HCT116 (cell line): ENCODE measurements around the gene TTC29. TPM values are rescaled to one million over a fixed set of nuclear protein-coding genes. Genes with fewer than 3 reads are reported as not detected.

Experiments used
- ATAC-seq: fragments of 200-7000 bp; cut with Tn5 transposase; 2 replicates; pipeline ENCODE4 v1.9.1; 2020; ENCODE audit warnings: mild to moderate bottlenecking, moderate library complexity
- BruUV-seq: library from RNA; stranded (reverse); fragments of 400-500 nt; replicated peaks from 2 replicates; lab custom pipeline; 2021; lab: Mats Ljungman, UMichigan
- CTCF ChIA-PET: fragments of 300-600 bp; sonication (Branson Sonifier 250); formaldehyde crosslinking; loops from one replicate; lab custom pipeline; 2021; ENCODE audit warnings: antibody characterized with exemption; lab: Charles Lee
- POLR2A ChIA-PET: fragments of 300-600, 350-600 bp; sonication (Branson Sonifier 250); formaldehyde crosslinking; loops from one replicate; lab custom pipeline; 2021; ENCODE audit warnings: antibody characterized with exemption; lab: Charles Lee
- RAD21 ChIA-PET, 2 experiments: fragments of 300-600 bp; sonication (Branson Sonifier 250); formaldehyde crosslinking; loops; one replicate each; lab custom pipeline; 2023; ENCODE audit warnings: low total read pairs in 2 of 2; ENCODE audit not compliant: uncharacterized antibody in 2 of 2, unreplicated experiment in 2 of 2, low non-redundant PET in 1 of 2; lab: Charles Lee
- DNase-seq: peaks from one replicate; pipeline ENCODE4 v3.0.0-alpha.2; 2010; ENCODE audit warnings: low read depth, low spot score
- H2AFZ ChIP-seq: fragments of 200-600 bp; shearing (Covaris generic), sonication (generic); 2 replicates; pipeline ENCODE4 v1.6.1; 2017; ENCODE audit warnings: low read depth, mixed run types, mixed read lengths, antibody characterized with exemption, low read length; ENCODE audit not compliant: poor library complexity, severe bottlenecking
- H3K27ac ChIP-seq: 2 replicates; pipeline ENCODE4 v1.5.1; 2012; ENCODE audit warnings: low read depth, low read length
- H3K27me3 ChIP-seq: fragments of 200-600 bp; sonication (generic); 2 replicates; pipeline ENCODE4 v1.6.1; 2016; ENCODE audit warnings: mixed run types, low read length, mixed read lengths; ENCODE audit not compliant: insufficient read depth
- H3K36me3 ChIP-seq, 2 experiments: fragments of 200-500 bp in 1 of 2; fragments of 200-600 bp in 1 of 2; sonication (Bioruptor generic) in 1 of 2; sonication (generic) in 1 of 2; 2 replicates each; pipeline versions ENCODE4 v1.5.1 to v1.6.1; 2014 to 2016; ENCODE audit warnings: low read length in 2 of 2, inconsistent platforms in 1 of 2, mixed read lengths in 1 of 2, mixed run types in 1 of 2; ENCODE audit not compliant: insufficient read depth in 2 of 2, control insufficient read depth in 1 of 2
- H3K4me1 ChIP-seq, 2 experiments: fragments of 200-600 bp in 1 of 2; sonication (generic) in 1 of 2; 2 replicates each; pipeline versions ENCODE4 v1.5.1 to v1.6.1; 2012 to 2017; ENCODE audit warnings: low read length in 2 of 2, inconsistent platforms in 1 of 2, mild to moderate bottlenecking in 1 of 2, mixed read lengths in 1 of 2, mixed run types in 1 of 2, moderate library complexity in 1 of 2; ENCODE audit not compliant: insufficient read depth in 2 of 2, control insufficient read depth in 1 of 2
- H3K4me2 ChIP-seq: fragments of 200-600 bp; sonication (generic); 2 replicates; pipeline ENCODE4 v1.6.1; 2017; ENCODE audit warnings: mixed run types, low read length, mixed read lengths
- H3K4me3 ChIP-seq, 2 experiments: fragments of 200-600 bp in 1 of 2; sonication (generic) in 1 of 2; replicated peaks in 1 of 2; 2 replicates each; pipeline ENCODE4 v1.5.1; 2011 to 2016; ENCODE audit warnings: low read length in 2 of 2, control low read depth in 1 of 2, low read depth in 1 of 2, mild to moderate bottlenecking in 1 of 2, mixed read lengths in 1 of 2, mixed run types in 1 of 2
- H3K79me2 ChIP-seq: fragments of 200-600 bp; sonication (generic); 2 replicates; pipeline ENCODE4 v1.6.1; 2017; ENCODE audit warnings: mild to moderate bottlenecking, mixed run types, low read length, moderate library complexity, mixed read lengths; ENCODE audit not compliant: insufficient read depth
- H3K9ac ChIP-seq: fragments of 200-600 bp; sonication (generic); 2 replicates; pipeline ENCODE4 v1.6.1; 2016; ENCODE audit warnings: low read length, mixed read lengths
- H3K9me2 ChIP-seq: fragments of 200-600 bp; sonication (generic), shearing (Covaris generic); 2 replicates; pipeline ENCODE4 v1.6.1; 2017; ENCODE audit warnings: mixed run types, mild to moderate bottlenecking, moderate library complexity; ENCODE audit not compliant: insufficient read depth
- H3K9me3 ChIP-seq, 2 experiments: fragments of 200-500 bp in 1 of 2; fragments of 200-600 bp in 1 of 2; sonication (Bioruptor generic) in 1 of 2; sonication (generic) in 1 of 2; 2 replicates each; pipeline ENCODE4 v1.6.1; 2014 to 2017; ENCODE audit warnings: low read length in 2 of 2, mixed read lengths in 2 of 2, inconsistent platforms in 1 of 2, low read depth in 1 of 2, mild to moderate bottlenecking in 1 of 2, mixed run types in 1 of 2, moderate library complexity in 1 of 2; ENCODE audit not compliant: control insufficient read depth in 1 of 2, insufficient read depth in 1 of 2
- H4K20me1 ChIP-seq: fragments of 200-600 bp; sonication (generic), shearing (Covaris generic); 2 replicates; pipeline ENCODE4 v1.6.1; 2017; ENCODE audit warnings: mixed run types, mild to moderate bottlenecking, moderate library complexity; ENCODE audit not compliant: insufficient read depth
- ATF3 ChIP-seq: IDR thresholded peaks from 2 replicates; pipeline ENCODE4 v1.6.1; 2012
- FOSL1 ChIP-seq: IDR thresholded peaks from 2 replicates; pipeline ENCODE4 v1.6.1; 2012; ENCODE audit warnings: low read depth
- JUND ChIP-seq: IDR thresholded peaks from 2 replicates; pipeline ENCODE4 v1.6.1; 2012
- RAD21 ChIP-seq: IDR thresholded peaks from 2 replicates; pipeline ENCODE4 v1.6.1; 2012; ENCODE audit warnings: low read depth, mild to moderate bottlenecking
- SP1 ChIP-seq: IDR thresholded peaks from 2 replicates; pipeline ENCODE4 v1.6.1; 2012; ENCODE audit warnings: low read depth
- SRF ChIP-seq: IDR thresholded peaks from 2 replicates; pipeline ENCODE4 v1.6.1; 2012; ENCODE audit warnings: low read depth
- TCF7L2 ChIP-seq: IDR thresholded peaks from 2 replicates; pipeline ENCODE4 v1.7.0; 2011; ENCODE audit warnings: borderline replicate concordance, inconsistent platforms; ENCODE audit not compliant: insufficient read depth, insufficient read length; ENCODE audit errors: extremely low read depth
- ZBTB33 ChIP-seq: IDR thresholded peaks from 2 replicates; pipeline ENCODE4 v1.6.1; 2011; ENCODE audit warnings: mild to moderate bottlenecking, low read length, moderate library complexity; ENCODE audit not compliant: insufficient replicate concordance; ENCODE audit errors: extremely low read depth
- ZFX ChIP-seq: fragments of 450-650 bp; IDR thresholded peaks from 2 replicates; pipeline ENCODE4 v1.6.1; 2017
- ZNF274 ChIP-seq: fragments of 200-500 bp; sonication (Bioruptor generic); IDR thresholded peaks from 2 replicates; pipeline ENCODE4 v1.6.1; 2014; ENCODE audit warnings: mild to moderate bottlenecking, low read depth, low read length, inconsistent platforms
- intact Hi-C: fragments of 100-400 bp; cut with micrococcal nuclease; formaldehyde crosslinking; loops from 2 replicates; pipeline ENCODE4 v1.10.0; 2022
- total RNA-seq: library from RNA; stranded (reverse); gene quantifications from one replicate; pipeline ENCODE4 v1.2.1, GENCODE V29; 2021; ENCODE audit not compliant: unreplicated experiment

Gene TTC29
- total RNA-seq, 1 experiment from 2014 or later, result not detected

- TF ChIP-seq TCF7L2 (no peak), SP1 (no peak), ZBTB33 (no peak), ZFX (no peak), ATF3 (no peak)
- no peak overlapping the region for H3K4me3 ChIP-seq
- H3K9ac ChIP-seq, result no peak overlapping the region
- ChIA-PET RAD21 (no interaction called here), POLR2A (no interaction called here), CTCF (no interaction called here)
- no peaks in the 10 kb centered on the region for H3K9me3 ChIP-seq
- H3K9me2 ChIP-seq, result no peaks in the 10 kb centered on the region
- no peaks in the 10 kb centered on the region for H4K20me1 ChIP-seq
- H3K4me2 ChIP-seq, result no peak overlapping the region
- H3K4me1 ChIP-seq, result no peaks in the 10 kb centered on the region
- H3K36me3 ChIP-seq, result no peaks in the 10 kb centered on the region
- BruUV-seq, result no TSS peak
- DNase-seq (no peak), ATAC-seq (no peak)
- no peaks in the 10 kb centered on the region for H3K79me2 ChIP-seq
- H3K27me3 ChIP-seq, result peaks cover 30% of the 10 kb centered on the region
- H2AFZ ChIP-seq, result no peak overlapping the region
- intact Hi-C loops, result no loop called here
- no peak overlapping the region for H3K27ac ChIP-seq
These were observed 55.4 kb downstream of the TTC29 start for GRCh38 chr4:146890301-146890700.

GRCh38 chr4:146883070-146883469 lies 62.6 kb downstream of the TTC29 start:
- Histone ChIP-seq H3K79me2 (no peaks in the 10 kb centered on the region), H3K9me3 (no peaks in the 10 kb centered on the region), H3K27ac (no peak overlapping the region), H3K27me3 (peaks cover 64% of the 10 kb centered on the region), H3K9ac (no peak overlapping the region), H3K4me3 (no peak overlapping the region), H3K4me1 (no peaks in the 10 kb centered on the region), H3K36me3 (no peaks in the 10 kb centered on the region), H4K20me1 (no peaks in the 10 kb centered on the region), H3K4me2 (no peak overlapping the region), H3K9me2 (no peaks in the 10 kb centered on the region), H2AFZ (no peak overlapping the region)
- no TSS peak for BruUV-seq
- TF ChIP-seq TCF7L2 (no peak), RAD21 (no peak), SRF (no peak), FOSL1 (no peak), JUND (no peak), ATF3 (no peak), ZBTB33 (no peak), SP1 (no peak), ZNF274 (no peak)
- DNase-seq, result no peak
- CTCF ChIA-PET, result no interaction called here
- ATAC-seq, result no peak
- RAD21 ChIA-PET, result no interaction called here
- intact Hi-C loops, result no loop called here
- POLR2A ChIA-PET, result no interaction called here
